Measurements from ENCODE around the gene SLC4A3.
"Not testable (repeated sequence)": the region's sequence is repeated elsewhere in the genome, so short reads cannot be mapped to it uniquely, and the experiment has no call there.

The SLC4A3 gene

GRCh38 chr2:219648963-219649362 lies 21.5 kb downstream of the SLC4A3 start:
- DNase-seq (ENCODE audit: low spot score): no peak

GRCh38 chr2:219650426-219651248 lies 23.2 kb downstream of the SLC4A3 start:
- no peak for DNase-seq (ENCODE audit: low spot score)

DNA sequence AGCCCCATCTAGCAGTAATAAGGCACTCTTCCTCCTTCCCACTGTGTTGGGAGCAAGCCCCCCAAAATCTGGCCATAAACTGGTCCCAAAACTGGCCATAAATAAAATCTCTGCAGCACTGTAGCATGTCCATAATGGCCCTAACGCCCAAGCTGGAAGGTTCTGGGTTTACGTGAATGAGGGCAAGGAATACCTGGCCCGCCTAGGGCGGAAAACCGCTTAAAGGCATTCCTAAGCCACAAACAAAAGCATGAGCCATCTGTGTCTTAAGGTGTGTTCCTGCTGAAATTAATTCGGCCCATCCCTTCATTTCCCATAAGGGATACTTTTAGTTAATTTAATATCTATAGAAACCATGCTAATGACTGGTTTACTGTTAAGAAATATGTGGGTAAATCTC lies 24.2 kb downstream of the SLC4A3 start:
- not testable (repeated sequence) for DNase-seq (ENCODE audit: low spot score)

GRCh38 chr2:219656526-219656925 lies 29.1 kb downstream of the SLC4A3 start:
- DNase-seq (ENCODE audit: low spot score): no peak

GRCh38 chr2:219658196-219658846 lies 30.9 kb downstream of the SLC4A3 start:
- DNase-seq (ENCODE audit: low spot score): no peak

DNA sequence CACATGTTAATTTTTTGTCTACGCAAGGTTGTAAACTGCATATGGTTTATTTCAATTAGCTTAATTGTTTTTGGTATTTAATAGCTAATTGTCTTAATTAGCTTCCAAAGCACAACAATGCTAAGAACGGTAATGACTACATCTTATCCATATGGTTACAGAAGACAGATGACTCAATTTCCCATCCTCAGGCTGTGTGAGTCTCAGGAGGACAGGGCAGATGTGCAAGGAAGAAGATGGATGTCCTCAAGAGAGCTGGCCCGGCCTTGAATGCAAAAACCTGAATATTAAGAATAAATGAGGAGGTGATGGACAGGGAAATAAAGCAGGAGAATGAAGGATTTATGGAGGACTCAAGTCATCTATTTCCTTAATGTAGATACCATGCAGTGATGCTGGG lies 31.4 kb downstream of the SLC4A3 start:
- DNase-seq (ENCODE audit: low spot score): no peak

DNA sequence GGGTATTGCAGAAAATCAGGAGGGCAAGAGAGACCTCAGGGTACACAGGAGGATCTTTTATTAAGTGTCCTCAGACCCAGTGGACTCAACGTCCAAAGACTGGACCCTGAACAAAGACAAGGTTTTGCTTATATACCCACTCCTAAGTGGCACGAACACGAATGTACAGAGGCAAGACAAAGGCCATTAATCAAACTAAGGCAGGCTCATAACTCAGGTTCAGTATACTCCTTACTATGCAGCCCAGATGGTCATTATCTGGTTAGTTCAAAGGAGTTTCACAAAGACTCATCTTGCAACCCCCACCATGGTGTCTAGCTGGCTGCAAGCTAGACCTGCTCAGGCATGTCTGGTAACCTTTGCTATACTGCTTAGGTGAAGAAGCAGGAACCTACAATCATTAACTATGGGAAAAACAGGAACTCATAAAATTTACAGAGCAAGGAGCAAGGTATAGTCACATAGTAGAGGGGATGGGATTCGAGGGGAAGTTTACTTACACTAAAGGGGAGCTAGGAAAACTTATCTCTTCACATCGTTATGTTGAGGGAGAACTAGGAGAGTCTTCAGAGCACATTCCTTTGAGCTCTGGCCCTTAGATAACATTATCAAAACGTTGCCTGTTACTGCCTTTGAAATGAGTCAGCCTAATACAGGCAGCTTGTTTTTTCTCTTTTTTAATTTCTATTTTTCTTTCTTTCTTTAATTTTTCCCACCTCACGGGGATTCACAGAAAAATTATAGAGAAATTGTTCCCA lies 33.9 kb downstream of the SLC4A3 start:
- no peak for DNase-seq (ENCODE audit: low spot score)

- no peak for DNase-seq (ENCODE audit: low spot score)
These were observed 34.5 kb downstream of the SLC4A3 start for GRCh38 chr2:219661955-219662395.

- DNase-seq (ENCODE audit: low spot score): no peak
These were observed 35.1 kb downstream of the SLC4A3 start for GRCh38 chr2:219662566-219662965.

DNA sequence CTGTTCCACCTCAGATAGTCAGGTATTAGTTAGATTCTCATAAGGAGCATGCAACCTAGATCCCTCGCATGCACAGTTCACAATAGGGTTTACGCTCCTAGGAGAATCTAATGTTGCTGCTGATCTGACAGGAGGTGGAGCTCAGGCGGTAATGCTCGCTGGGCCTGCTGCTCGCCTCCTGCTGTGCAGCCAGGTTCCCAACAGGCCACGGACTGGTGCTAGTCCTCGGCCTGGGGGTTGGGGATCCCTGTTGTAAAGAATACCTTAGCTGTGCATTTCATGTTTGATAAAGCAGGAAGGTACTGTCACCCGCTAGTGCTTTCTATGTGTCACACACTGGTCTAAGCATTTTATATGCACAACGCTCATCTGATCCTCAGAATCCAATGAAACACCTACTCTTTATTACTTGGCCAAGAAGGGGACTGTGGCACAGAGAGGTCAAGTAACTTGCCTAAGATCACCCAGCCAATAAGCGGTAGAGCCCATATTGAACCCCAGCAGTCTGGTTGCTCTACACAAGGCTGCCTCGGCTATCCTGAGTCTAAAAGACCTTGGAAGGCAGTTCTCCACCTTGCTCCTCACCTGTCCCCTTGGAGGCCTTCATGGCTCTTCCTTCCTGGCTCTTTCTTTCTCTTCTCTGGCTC lies 35.8 kb downstream of the SLC4A3 start:
- DNase-seq (ENCODE audit: low spot score): no peak

- DNase-seq (ENCODE audit: low spot score): no peak
These were observed 36.6 kb downstream of the SLC4A3 start for GRCh38 chr2:219664041-219664440.

DNA sequence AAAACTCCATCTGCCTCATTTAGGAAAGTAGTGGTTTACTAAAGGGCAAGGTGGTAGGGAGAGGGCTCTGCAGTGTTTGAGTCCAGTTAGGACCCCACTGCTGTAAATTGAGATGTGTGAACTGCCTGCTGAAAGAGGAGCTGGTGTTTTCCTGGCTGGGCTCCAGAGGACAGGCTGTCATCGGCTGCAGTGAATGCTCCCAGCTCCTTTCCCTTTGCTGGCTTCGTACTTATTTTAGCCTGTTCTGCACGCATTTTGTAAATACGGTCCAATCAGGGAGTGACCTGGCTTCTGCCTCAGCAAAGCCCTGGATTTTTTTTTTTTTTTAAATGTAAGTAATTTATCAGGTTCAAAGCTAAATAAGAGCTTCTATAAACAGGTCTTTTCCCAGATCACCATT lies 37.5 kb downstream of the SLC4A3 start:
- DNase-seq (ENCODE audit: low spot score): no peak

GRCh38 chr2:219665926-219666325 lies 38.5 kb downstream of the SLC4A3 start:
- no peak for DNase-seq (ENCODE audit: low spot score)

DNA sequence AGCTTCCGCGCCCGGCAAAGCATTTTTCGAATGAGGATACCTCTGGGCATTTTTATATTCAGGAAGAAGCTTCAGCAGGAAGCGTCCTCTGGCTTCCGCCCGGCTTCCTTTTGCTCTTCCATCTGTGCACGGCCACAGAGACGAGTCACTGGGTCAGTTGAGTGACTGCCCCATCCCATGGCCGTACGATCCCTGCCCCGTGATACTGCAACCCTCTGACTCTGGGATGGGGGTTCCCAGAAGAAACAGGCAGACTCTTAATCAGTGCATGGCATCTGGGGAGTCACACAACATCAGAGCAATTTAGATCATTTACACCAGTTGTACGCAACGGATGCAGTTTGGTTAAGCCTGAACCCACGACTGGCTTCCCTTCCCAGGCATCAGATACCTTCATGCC lies 40.9 kb downstream of the SLC4A3 start:
- no peak for DNase-seq (ENCODE audit: low spot score)

GRCh38 chr2:219670386-219670785 lies 43.0 kb downstream of the SLC4A3 start:
- DNase-seq (ENCODE audit: low spot score): no peak

DNA sequence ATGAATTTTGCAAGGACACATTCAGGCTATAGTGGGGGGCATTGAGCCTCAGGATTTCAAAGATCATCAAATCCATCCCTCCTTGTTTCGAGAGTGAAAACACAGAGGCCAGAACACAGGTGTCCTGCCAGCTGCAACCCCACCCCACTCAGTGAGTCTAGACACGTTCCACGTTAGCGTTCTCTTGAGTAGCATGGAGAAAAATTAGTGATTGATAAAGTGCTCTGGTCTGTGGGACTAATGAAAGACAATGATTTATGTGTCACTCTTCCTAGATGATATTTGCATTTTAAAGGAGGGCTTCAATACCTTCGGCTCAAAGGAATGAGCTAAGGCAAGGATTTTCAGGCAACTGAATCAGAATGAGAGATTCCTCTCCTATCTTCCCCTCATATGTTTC lies 43.8 kb downstream of the SLC4A3 start:
- DNase-seq (ENCODE audit: low spot score): no peak

DNA sequence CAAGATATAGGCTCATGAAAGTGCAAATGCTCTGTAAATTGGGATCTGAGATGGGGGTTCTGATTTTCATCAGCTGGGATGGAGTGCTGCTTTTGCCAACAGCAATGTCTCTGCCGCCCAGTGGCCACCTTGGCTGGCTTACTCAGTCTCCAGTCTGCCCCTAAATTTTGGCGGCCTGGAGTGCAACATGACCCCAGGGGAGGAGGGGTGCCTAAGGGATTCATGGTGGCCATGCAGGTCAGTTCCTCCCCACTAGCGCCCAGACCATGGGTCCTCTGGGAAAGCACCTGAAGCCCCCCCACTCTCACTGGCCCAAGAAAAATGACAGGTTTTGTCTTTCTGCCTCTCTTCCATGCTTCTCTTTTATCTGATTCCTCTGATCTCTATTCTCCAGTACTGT lies 45.0 kb downstream of the SLC4A3 start:
- DNase-seq (ENCODE audit: low spot score): no peak

DNA sequence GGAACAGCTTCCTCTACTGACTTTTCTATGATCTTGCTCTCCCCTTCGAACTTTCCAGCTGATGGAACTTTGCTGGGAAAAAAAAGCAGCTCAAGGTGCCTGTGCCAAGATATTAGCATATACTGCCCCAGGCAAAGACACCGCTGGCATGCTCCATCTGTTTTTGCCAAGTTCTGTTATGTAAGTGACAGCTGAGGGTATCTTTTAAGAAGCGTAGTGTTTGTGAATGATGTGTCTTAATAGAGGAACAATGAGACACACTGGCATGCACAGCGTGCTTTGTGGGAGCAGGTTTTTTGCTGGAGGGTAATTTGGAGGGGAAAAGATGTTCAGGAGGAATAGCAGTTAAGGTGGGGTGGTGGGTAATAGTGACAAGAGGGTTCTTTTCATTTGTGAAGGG lies 47.8 kb downstream of the SLC4A3 start:
- no peak for DNase-seq (ENCODE audit: low spot score)

- no peak for DNase-seq (ENCODE audit: low spot score)
These were observed 49.2 kb downstream of the SLC4A3 start for GRCh38 chr2:219676586-219676985.

DNA sequence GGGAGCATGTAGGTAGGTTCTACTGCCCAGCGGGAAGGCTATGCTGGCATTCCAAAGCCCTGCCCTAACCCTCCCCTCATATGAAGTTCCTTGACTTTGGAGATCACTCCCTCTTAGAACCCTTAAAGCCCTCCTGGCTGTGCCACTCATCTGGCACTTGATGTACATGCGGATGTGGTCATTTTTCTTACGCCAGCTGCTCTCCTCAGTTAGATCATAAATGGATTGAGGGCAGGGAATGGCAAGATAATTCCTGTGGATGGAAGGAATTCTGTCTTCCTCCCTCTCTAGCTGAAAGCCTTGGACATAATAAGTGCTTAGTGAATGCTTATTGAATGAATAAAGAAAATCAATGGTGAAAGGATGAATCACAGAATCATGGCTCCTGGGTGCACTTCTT lies 51.6 kb downstream of the SLC4A3 start:
- DNase-seq (ENCODE audit: low spot score): no peak

GRCh38 chr2:219679571-219679970 lies 52.1 kb downstream of the SLC4A3 start:
- no peak for DNase-seq (ENCODE audit: low spot score)

DNA sequence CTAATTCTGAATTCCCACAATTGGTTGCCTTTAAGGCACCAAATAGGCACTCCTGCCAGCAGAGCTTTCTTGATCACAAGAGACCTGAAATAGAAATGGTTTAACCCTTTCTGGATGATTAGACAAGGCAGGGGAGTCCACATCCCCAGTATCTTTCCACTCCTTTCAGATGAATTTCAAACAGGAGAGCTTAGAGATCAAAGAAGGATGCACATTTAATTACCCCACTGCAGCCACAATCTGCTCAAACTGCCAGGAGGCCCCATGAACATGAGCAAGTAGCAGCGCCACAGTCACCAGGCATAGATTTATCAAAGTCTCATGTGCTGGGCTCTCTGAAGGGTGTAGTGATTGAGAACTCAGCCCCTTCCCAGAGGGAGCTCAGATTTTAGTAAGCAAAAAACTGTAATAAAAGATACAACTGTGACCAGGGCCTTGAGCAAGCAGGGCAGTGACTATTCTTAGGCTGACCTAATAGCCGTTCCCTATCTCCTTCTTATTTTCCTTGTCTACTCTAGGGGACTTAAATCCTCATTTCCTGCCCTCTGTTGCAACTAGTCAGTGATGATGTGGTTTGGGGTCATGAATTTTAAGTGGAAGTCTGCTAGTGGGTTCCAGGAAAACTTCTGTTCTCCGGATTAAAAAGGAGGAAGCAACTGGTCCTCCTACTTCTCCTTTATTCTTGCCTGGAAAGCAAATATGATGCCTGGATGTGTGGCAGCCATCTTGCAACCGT lies 53.7 kb downstream of the SLC4A3 start:
- DNase-seq (ENCODE audit: low spot score): no peak

Data from CD4-positive, alpha-beta T cell treated with Interleukin-6 at 100 ng/mL for 8 hours (primary cell).